GM12892 (cell line): ENCODE measurements around the gene WDR91.

ENCODE experiments used
- POLR2A ChIP-seq: IDR thresholded peaks from 2 replicates; pipeline ENCODE4 v1.6.1; 2011; ENCODE audit warnings: low read depth, low read length, control low read depth
- TAF1 ChIP-seq: IDR thresholded peaks from 2 replicates; pipeline ENCODE4 v1.6.1; 2011; ENCODE audit warnings: low read depth, mild to moderate bottlenecking, control low read depth, low read length, borderline replicate concordance

DNA sequence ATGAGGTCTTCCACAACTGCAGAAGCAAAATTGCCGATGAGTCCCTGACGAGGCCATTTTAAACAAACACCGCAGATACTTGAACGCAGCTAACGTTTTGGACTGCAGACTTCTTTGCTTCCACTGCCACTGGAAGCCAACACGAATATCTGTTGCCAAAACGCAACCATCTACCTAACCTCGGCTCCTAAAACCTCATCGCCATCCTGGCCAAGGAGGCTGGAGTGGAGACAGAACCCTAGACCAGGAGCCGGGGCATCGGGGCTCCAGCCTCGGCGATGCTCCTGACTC is 493 bp downstream of the WDR91 start:
- no peak for TF ChIP-seq POLR2A
- TF ChIP-seq TAF1, result no peak
